HG02798 (cell line): ENCODE measurements around the gene PHF24.

Source experiments
- ATAC-seq: cut with Tn5 transposase; IDR thresholded peaks from one replicate; pipeline ENCODE4 v1.9.1; 2021; ENCODE audit warnings: mild to moderate bottlenecking; ENCODE audit not compliant: unreplicated experiment, poor library complexity

The PHF24 gene

DNA sequence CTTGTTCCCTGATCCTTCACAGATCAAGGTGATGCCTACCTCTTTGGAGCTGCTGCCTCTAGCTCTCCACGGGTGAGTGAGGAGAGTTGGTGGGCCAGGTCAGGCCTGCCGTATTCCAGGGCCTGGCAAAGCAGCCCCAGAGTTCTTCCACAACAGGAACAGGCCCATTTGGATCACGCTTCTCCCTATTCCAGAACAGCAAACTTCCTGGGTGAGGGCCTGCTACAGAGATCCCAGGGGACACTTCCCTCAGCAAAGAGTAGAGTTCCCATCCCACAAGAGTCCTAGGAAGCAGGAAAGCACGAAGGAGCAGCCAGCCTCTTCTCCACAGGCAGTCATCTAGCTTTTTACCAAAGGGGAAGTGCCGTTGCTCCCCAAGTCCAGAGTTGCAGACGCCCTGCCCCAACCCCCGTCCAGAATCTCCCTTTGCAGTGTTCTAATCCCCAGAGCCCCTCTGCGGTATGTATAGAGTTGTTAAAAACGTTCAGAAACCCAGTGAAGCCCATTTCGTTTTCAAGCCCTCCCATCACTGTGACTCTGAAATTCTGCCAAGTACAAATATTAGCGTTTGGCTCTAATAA, 22.2 kb downstream of the PHF24 start:
- no peak for ATAC-seq

DNA sequence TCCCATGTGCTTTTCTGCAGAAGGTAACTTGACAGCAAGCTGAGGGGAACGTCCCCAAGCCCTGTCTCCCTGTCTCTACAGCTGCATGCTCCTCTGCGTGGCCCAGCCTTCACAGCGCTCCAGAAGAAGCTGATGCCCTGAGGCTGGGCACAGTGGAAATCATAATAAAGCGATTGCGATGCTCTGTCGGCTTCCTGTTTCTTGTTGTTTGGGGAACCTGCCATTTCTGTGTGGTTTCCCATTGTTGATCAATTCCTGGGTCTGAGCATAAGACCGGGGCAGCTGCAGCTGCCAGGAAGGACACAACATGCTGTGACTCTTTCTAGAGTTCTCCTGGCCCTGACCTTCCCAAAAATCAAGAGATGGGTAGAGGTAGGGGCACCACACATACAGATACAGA, 24.3 kb downstream of the PHF24 start:
- ATAC-seq: no peak

DNA sequence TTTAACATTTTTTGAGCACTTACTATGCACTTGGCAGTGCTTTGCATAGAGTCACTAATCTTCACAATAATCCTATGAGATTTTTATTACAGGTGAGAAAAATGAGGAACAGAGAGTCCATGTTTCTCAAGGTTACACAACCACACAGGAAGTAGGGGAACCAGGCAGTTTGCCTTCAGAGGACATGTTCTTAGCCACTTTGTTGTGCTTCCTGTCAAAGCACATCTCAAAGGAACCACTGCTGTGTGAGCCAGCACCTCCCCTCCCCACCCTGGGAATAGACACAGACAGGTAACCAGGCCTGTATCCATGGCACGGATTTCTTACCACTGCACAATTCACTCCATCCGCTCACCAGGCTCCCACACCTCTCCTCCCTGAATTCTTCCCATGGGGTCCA, 25.1 kb downstream of the PHF24 start:
- no peak for ATAC-seq

DNA sequence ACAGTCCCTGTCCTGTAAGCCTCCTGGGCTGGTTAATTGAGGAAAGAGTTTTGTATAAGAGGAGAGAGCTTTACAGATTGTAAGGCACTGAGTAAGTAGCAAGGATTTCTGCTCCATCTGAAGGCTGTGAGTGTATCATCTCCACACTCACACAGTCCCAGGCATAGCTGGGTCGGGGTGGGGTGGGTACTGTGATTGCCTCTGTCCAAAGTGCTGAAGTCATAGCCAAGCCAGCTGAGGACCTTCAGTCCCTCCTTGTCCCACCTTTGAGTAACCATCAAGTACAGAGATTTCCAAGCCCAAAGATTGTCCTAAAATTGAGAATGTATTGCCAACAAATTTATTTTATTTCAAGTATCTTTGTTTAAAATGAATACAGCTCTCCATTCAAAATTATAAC, 26.0 kb downstream of the PHF24 start:
- ATAC-seq: no peak

DNA sequence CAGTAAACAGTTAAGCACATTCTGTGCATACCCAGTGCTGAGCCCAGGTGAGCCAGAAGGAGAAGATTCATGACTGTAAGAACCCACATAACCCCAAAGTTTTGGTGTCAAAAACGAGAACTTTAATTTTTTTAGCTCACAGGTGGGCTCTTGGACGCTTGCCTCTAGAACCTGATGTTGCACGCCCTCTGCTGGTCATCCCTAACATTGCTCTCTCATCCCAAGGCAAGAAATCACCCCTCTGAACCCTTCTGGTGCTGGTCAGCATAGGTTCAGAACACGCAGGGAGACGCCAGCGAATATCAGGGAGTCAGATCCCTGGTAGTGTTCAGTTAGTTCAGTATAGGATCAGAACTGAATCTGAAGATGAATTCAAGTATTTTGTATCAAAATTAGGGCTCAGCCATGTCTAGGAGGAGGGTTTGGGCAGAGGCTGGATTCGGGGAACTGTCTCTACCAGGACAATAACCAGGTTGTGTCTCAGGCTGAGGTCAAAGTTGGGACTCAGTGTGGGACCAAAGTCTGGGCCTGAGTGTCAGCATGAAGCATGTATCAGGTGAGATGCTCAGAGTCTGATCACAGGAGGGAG, 27.3 kb downstream of the PHF24 start:
- no peak for ATAC-seq

DNA sequence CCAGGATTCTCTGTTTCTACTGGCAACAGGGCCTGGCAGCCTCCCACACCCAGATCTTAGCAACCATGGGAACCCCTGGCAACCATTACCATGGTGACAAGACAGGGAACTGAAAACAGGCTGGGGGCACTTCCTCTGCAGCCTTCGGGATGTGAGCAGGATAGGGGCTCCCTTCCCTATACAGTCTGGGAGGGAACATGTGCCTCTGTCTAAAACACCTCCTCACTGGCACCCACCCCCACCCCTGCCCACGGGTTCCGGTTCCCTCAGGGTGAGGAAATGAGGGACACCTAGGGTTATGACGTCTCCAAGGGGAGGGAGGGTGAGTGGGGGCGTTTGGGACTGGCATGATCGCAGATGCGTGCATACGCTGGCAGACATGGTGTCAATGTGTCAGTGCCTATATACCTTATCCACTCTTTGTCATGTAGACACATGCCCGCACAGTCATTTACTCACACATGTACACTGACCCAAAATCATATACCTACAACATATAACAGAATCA, 28.5 kb downstream of the PHF24 start:
- ATAC-seq: no peak

DNA sequence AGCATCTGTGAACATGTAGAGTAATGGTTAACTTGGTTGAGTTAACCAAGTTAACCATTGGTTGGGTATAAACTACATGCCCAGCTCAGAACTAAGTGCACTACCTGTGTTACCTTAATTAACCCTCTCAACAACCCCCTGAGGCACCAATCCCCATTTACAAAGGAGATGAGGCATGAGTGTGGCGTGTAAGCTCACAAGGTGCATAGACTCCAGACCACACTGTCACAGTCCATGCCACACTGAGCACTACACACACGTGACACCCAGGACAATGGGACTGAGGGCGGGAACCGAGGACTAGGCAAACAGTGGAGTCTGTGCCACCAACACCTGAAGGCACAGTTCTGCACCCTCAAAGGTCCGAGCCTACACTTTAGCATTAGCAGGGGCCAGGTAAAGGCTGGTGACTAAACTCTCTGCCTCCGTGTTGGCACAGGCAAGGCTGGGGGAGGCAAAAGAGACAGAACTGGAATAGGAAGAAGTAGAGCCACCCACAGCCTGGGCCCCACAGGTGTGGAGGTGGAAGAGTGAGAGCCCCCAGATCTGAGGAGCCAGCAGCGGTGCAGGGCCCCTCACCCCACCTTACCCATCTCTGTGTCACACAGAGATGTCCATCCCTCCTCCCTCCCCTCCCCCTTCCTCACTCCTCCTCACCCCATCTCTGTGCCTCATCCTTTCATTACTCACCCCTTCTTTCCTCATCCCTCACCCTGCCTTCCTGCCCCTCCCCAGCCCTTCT, 29.2 kb downstream of the PHF24 start:
- ATAC-seq: no peak

DNA sequence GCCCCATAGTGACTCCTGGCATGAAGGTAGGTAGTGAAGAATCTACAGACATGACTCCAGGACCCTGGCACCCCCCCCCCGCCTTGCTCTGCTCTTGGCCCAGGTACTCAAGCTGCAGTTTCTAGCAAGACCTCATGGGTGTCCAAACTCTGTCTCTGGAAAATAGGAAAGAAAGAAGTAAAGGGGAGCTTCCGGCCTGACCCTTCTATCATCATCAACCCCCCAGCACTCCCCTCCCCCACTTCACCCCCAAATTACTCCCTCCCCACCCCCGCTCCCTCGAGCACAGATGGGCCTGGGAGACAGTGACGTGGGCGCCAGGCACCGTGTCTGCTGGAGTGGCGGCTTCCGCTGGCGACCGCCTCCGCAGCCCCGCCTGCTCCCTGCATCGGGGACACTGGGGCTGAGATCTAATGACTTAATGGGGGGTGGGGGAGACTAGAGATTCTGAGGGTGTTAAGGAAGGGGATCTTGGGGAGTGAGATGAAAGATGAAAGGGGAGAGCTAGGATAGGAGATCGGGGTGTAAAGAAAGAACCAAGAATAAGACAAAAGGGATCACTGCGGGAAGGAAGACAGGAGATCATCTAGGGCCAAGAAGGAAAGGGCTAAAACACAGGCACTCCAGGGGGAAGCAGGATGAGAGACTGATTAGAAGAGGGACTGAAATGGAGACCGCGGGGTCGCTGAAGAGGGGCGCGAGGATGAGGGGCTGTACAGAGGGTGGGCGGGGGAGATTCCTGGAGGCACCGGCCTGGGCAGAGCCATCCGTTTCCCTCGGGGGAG, 30.3 kb downstream of the PHF24 start:
- no peak for ATAC-seq

DNA sequence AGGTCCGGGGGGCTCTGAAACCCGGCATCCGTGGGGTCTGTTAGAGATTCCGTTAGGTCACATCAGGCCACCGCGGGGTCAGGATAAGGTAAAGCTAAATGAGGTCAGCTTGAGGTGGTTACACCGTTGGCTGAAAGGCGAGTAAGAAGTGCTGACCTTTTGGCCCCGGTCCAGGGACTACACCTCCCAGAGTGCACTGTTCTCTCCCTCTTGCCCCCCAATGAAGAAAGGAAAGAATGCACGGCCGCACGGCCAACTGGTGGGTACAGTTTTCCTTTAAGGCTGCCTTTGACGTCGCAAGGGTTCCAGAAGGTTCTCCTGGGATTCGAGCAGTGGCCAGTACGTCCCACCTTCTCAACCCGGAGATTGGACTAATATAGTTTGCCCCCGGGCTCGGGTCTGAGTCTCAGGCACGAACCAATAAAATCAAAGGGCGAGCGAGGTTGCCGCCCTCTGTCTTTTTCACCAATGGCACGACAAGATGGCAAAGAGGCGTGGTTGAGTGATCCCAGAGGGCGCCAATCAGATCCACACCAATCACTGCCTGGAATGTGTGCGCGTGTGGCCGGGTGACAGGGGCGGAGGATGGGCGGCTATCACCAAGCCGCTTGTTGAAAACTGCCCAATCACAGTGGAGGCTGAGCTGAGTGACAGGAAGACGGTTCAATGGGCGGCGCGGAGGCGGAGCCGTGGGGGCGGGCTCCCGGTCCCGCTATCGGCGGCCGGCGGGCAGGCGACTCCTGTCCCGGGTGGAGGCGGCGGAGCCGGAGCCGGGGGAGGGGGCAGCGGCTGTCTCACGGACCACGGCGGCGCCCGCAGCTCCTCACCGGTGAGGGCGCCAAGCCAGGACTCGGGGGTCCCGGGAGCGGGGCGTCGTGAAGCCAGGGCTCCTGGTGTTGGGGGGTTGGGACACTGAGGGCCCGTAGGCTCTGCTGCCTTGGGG, 31.2 kb downstream of the PHF24 start, which contains the start of gene DNAJB5:
Gene DNAJB5 (plus strand): TSS at position 743 of the 943 bp plus-strand sequence. CDS start 886 bp downstream, outside the sequence.
- peak; percentile 93 for ATAC-seq

DNA sequence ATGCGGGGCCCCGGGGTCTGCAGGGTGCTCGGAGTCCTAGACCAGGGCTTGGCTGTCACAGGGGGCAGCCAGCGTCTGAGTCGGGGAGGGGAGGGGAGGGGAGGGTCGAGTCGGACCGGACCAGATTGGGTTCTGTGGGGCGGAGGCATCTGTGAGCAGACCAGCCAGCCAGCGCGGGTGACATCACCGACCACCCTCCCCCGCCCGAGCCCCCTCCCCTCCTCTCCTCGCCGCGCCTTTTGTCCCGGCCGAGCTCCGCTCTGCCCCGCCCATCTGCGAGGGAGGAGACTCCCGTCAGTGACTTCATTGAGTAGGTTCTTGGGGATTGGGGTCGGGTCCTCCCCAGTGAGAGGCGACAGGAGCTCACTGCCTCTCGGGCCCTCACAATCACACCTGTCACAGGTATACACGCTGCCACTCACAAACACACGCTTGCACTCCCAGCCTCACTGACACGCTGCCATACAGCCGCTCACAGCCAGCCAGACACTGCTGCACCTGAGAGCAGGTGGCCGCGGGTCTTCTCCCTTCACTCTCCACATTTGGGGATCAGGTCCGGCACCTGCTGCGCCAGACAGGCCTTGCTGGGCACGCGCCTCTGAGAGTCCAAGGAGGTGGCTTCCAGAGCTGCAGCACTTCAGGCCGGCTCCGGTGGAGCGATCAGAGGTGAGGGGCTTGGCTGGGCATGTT, 32.0 kb downstream of the PHF24 start:
- ATAC-seq: no peak

DNA sequence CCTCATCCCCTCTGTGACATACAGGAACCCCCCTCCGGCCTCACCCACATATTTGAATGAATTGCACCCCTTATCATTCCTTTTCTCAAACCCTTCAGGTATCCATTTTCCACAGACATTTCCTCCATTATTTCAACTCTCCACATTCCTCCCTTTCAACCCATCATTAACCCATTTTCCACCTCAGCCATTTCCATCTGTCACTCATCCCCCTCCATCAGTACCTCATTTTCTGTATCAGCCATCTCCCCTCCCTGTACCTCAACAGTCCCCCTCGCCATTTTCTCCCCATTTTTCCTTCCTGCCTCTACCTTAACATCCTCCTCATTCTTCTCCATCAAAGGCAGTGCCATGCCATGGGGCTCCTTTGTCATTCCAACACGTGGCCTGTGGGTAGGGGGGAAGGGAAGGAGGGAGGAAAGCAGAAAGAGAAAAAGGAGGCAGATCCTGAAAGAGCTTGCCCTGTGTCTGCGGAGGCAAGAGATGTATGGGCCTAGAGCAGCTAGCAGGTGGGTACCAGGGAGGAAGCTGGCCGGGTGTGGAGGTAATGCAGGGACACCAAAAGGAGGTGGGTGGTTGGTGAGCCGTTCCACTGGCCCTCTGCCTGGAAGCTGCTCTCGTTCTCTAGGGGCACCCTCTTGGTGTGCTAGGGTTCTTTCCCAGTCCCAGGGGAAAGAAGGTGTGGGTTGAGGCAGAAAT, 33.0 kb downstream of the PHF24 start:
- no peak for ATAC-seq

DNA sequence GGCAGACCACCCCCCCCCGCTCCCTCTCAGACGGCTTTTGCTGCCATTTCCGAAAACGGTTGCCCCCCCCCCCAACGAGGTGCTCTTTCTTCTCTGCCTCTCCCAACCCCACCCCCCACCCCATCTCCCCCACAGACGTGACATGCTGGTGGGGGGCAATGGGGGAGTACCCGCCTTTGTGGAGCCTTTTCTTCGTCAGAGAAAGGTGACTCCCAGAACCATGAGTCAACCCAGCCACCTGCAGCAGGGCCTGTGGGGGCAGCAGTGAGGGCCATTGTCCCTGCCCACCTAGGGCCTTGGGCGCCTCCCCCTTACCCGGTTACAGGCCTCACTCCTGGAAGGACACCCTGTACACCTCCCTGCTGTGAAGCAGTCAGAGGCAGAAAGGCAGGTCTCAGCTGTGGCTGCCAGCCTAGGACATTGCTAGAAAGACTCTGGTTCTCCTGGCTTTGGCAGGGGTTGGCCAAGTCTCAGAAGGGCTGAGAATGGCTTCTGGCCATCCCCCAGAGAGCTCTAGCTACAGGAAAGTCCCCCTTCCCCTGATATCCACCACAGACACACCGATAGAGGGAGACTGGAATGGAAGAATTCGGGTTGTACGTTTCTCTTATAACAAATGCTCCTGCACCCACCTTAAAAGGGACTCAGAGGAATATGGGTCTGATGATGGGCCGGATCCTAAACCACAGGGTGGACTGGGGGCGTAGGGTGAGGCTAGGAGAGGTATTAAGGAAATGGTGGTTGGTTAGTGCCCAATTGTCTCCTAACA, 33.7 kb downstream of the PHF24 start:
- no peak for ATAC-seq

DNA sequence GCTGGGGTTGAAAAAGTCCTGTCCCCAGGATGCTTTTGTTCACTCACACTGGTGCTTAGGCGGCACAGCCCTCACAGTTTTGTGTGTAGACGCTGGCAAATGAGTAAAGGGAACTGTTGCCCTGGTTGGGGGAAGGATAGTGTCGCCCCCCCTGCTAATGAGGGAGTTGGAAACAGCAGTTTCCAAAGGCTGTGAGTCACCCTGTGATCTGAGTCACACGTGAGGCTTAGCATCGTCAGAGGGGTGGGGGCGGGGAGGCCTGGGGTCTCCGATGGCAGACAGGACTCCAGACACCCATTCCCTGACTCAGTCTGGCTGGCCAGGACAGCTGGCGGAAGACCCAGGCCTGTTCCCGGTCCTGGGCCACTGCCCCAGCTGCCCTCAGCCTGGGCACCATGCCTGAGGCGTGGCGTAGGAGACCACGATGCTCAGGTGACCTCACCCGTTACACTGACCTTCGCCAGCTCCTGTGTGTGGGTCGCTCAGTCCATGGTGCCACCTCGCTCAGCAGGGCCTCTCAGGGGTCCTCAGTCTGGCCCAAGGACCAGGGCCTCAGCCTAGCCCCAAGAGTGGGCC, 34.4 kb downstream of the PHF24 start:
- ATAC-seq: no peak

DNA sequence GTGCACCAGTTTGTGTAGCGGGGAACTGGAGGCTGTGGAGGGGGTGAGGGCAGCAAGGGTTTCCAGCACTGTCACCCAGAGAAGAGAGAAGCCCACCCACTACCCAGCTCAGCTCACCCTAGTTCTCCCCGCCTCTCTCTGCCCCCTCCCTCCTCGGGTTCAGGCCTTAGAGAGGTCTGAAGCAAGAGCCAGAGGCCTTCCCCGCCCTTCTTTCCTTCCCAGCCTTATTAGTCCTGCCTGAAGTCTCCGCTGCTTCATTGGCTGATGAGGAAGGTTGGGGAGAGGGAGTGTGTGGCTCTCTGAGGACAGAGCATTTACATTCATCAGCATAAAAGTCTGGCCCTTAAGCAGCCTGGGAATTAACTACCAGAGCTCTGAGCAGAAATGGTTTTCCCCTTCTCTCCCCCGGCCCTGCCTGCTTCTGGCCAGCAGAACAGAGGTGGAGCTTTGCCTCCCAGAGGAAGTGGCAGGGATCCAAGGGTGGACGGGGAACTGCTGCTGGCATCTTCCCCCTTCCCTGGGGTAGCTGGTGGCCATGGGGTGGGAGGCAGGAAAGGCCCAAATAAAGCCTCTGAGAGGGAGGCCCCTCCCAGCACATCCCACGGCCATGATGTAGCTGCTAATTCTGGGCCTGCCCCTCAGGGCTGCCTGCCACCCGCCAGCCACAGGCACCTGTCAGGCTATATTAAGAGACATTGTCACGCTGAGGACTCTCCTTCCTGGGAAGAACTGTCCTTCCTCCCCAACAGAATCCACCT, 35.6 kb downstream of the PHF24 start:
- no peak for ATAC-seq

DNA sequence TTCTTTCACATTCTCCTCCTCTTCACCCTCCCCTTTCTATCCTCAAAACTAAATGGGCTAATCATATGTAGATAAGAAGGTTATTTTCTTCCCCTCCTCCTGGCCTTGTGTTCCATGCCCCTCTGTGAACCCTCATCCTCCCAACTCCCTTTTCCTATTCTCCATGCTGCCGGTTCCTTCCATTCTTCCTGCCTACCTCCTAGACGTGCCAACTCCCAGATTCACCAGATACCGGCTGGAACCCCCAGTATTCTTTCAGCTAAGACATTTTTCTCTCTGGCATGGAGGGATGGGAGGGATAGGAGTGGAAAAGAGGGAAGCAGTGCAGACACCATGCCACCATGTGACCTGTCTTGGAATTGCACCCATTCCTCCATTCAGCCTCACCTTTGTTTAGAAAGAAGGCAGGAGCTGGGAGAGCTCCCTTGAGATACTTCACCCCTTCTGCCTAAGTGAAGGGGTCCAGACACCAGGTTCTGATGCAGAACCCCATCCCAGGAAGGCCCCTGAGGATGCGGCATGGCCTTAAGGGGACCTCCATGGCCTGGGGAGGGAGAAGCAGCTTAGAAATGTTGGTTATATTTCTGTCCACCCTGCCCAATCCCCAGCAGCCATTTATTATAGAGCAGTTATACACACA, 36.3 kb downstream of the PHF24 start:
- no peak for ATAC-seq

DNA sequence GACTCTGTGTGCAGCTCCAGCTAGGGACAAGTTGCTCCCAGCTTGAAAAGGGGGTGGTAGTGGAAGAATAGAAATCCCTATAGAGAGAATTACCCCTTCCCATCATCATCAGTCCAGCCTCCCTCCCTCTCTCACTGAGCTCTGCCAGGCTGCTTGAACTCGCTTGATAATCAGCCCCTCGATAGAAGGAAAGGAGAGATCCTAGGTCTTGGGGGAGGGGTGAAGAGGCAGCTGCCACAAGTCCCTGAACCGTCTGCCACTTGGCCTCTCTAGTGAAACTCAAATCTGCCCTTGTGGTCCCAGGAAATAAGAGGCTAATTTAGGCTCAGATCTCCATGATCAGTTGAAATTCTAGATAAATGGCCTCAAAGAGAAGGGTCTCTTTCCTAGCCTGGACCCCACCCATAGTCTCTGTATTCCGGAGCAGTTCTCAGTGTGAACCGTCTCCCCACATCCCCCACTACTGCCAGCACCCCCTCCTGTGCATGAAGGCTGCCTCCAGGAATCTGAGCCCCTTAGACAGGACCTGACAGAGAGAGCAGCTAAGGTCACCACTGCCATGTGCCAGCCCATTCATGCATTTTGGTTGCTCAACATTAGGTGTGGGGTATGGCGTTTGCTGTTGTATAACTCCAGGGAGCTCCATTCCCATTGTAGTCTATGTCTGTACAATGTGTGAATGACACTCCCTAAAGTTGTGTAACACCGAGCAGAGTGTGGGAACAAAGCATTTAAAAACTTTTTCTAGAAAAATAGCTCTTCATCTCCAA, 37.0 kb downstream of the PHF24 start:
- no peak for ATAC-seq
